Caco-2 (cell line): Measurements from ENCODE around the gene GINS2. TPM values are rescaled to one million over a fixed set of nuclear protein-coding genes. Genes with fewer than 3 reads are reported as not detected.

Source experiments
- BruUV-seq: library from RNA; stranded (reverse); fragments of 400-500 nt; replicated peaks from 2 replicates; lab custom pipeline; 2021; lab: Mats Ljungman, UMichigan
- CTCF ChIA-PET: fragments of 300-600 bp; sonication (Branson Sonifier 250); formaldehyde crosslinking; loops from one replicate; lab custom pipeline; 2022; ENCODE audit warnings: antibody characterized with exemption; lab: Charles Lee
- POLR2A ChIA-PET: fragments of 300-600 bp; sonication (Branson Sonifier 250); formaldehyde crosslinking; loops from one replicate; lab custom pipeline; 2022; ENCODE audit warnings: antibody characterized with exemption; lab: Charles Lee
- DNase-seq, 2 experiments: peaks; one replicate each; pipeline versions ENCODE4 v3.0.0 to v3.0.0-alpha.2; 2020 to 2022
- H3K27me3 ChIP-seq: replicated peaks from 2 replicates; pipeline ENCODE4 v1.6.0; 2011; ENCODE audit warnings: low read length; ENCODE audit not compliant: control insufficient read depth, insufficient read depth
- H3K36me3 ChIP-seq: 2 replicates; pipeline ENCODE4 v1.5.1; 2011; ENCODE audit warnings: low read length; ENCODE audit not compliant: control insufficient read depth, insufficient read depth
- H3K4me1 ChIP-seq: fragments of 250-450 bp; sonication (Bioruptor Pico); 2 replicates; pipeline ENCODE4 v1.5.1; 2020; ENCODE audit warnings: mild to moderate bottlenecking
- H3K4me3 ChIP-seq: 2 replicates; pipeline ENCODE4 v1.5.1; 2011; ENCODE audit warnings: low read depth, mild to moderate bottlenecking, control low read depth, low read length
- H3K9me3 ChIP-seq: fragments of 250-450 bp; sonication (Bioruptor Pico); 2 replicates; pipeline ENCODE4 v1.5.1; 2020; ENCODE audit warnings: mild to moderate bottlenecking, moderate library complexity
- H3K27ac Mint-ChIP-seq: one replicate; pipeline ENCODE4 v1.8.0; 2022; ENCODE audit warnings: mixed read lengths; ENCODE audit not compliant: unreplicated experiment
- H3K27me3 Mint-ChIP-seq: one replicate; pipeline ENCODE4 v1.8.0; 2022; ENCODE audit warnings: mixed read lengths; ENCODE audit not compliant: insufficient read depth, unreplicated experiment
- H3K36me3 Mint-ChIP-seq: one replicate; pipeline ENCODE4 v1.8.0; 2022; ENCODE audit warnings: mild to moderate bottlenecking, mixed read lengths; ENCODE audit not compliant: insufficient read depth, unreplicated experiment
- H3K4me1 Mint-ChIP-seq: one replicate; pipeline ENCODE4 v1.8.0; 2022; ENCODE audit warnings: low read depth, mixed read lengths; ENCODE audit not compliant: unreplicated experiment
- H3K4me3 Mint-ChIP-seq: one replicate; pipeline ENCODE4 v1.8.0; 2022; ENCODE audit warnings: mild to moderate bottlenecking, moderate library complexity, mixed read lengths; ENCODE audit not compliant: unreplicated experiment
- H3K9me3 Mint-ChIP-seq: one replicate; pipeline ENCODE4 v1.8.0; 2022; ENCODE audit warnings: mixed read lengths; ENCODE audit not compliant: unreplicated experiment
- intact Hi-C: fragments of 100-400 bp; cut with micrococcal nuclease; formaldehyde crosslinking; loops from one replicate; pipeline ENCODE4 v1.10.0; 2022; ENCODE audit not compliant: unreplicated experiment
- total RNA-seq: library from RNA; stranded (reverse); gene quantifications from 2 replicates; pipeline ENCODE4 v1.2.3, GENCODE V29; 2022
- TF ChIP-seq, protein P1 (sequence below), 2 experiments: fragments of 200-600 bp in 1 of 2; IDR thresholded peaks; 1 replicate in 1 of 2; 2 replicates in 1 of 2; pipeline versions ENCODE4 v1.5.1 to v1.8.0; 2011 to 2022; ENCODE audit warnings: antibody characterized with exemption in 1 of 2, control low read depth in 1 of 2, inconsistent platforms in 1 of 2, low read depth in 1 of 2, low read length in 1 of 2, mild to moderate bottlenecking in 1 of 2, moderate library complexity in 1 of 2; ENCODE audit not compliant: insufficient read depth in 1 of 2, severe bottlenecking in 1 of 2, unreplicated experiment in 1 of 2

The GINS2 gene
- total RNA-seq, 1 experiment from 2014 or later, result 62.9 TPM

DNA sequence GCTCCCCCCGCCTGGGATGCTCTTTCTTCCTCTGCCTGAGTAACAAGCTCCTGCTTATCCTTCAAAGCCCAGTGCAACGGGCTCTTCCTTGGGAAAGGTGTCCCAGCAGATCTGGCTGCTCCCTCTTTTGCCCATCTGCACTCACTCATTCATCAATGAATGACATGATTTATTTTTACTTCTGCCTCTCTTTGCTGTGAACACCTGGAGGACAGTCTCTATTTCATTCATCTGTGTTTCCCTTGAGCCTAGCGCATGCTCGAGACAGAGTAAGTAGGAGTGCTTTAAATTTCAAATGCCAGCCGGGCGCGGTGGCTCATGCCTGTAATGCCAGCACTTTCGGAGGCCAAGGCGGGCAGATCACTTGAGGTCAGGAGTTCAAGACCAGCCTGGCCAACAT lies 22.0 kb upstream of the GINS2 start:
- no peaks in the 10 kb centered on the region for H3K9me3 Mint-ChIP-seq
- BruUV-seq, result no TSS peak

DNA sequence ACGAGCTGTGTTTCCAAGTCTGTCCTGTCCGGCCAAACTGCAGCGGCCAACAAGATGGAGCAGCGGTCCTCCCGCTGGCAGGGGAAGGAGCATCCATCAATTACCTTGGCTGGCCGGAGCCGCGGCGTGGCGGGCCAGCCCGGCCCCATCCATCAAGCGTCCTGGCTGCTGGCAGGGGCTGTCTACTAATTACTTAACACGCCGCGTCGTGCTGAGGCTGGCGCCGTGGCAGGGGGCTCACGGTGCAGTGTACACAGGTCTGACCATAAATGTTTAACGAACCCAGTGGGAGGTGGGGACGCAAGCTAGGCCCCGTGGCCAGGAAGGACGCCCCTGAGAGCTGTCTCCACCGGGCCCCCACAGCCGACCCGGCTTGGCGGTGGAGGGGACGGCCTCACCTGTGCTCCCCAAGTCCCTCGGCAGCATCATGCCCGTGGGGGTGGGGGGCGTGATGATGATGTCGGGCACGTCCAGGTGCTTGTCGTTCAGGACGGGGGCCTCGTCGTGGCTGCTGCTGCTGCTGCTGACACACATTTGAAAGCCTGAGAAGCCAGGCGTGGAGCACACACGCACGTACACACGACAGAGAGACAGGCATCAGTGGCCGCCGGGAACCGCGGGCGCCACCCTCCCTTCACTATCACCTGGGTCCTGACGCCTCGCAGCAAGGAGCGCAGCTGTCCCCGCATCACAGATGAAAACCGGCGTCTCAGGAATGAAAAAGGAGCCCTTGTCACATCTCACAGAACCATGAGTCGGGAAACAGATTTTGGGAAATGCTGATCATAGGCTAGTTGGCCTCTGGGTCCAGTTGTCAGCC lies 21.2 kb upstream of the GINS2 start:
- ChIA-PET POLR2A (no interaction called here), CTCF (interaction anchor here (0.7 to 1.0 kb wide), 4 partner anchors 8 to 92 kb away, joined by 3 to 10 read pairs (median 5); no protein-coding TSS in a partner anchor)
- peaks cover 7% of the 10 kb centered on the region for H3K4me1 ChIP-seq
- no peak overlapping the region for H3K4me3 ChIP-seq
- DNase-seq, result no peak
- Mint-ChIP-seq H3K4me3 (no peak overlapping the region), H3K4me1 (peaks cover 7% of the 10 kb centered on the region), H3K9me3 (no peaks in the 10 kb centered on the region), H3K36me3 (peaks cover 6% of the 10 kb centered on the region), H3K27me3 (no peaks in the 10 kb centered on the region), H3K27ac (no peak overlapping the region)
- BruUV-seq, result no TSS peak
- no peaks in the 10 kb centered on the region for H3K27me3 ChIP-seq
- H3K9me3 ChIP-seq, result no peaks in the 10 kb centered on the region
- TF ChIP-seq, protein P1, sequence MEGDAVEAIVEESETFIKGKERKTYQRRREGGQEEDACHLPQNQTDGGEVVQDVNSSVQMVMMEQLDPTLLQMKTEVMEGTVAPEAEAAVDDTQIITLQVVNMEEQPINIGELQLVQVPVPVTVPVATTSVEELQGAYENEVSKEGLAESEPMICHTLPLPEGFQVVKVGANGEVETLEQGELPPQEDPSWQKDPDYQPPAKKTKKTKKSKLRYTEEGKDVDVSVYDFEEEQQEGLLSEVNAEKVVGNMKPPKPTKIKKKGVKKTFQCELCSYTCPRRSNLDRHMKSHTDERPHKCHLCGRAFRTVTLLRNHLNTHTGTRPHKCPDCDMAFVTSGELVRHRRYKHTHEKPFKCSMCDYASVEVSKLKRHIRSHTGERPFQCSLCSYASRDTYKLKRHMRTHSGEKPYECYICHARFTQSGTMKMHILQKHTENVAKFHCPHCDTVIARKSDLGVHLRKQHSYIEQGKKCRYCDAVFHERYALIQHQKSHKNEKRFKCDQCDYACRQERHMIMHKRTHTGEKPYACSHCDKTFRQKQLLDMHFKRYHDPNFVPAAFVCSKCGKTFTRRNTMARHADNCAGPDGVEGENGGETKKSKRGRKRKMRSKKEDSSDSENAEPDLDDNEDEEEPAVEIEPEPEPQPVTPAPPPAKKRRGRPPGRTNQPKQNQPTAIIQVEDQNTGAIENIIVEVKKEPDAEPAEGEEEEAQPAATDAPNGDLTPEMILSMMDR (IDR thresholded peaks at IDR 0.05; ENCODE audit: insufficient read depth in 1 of 2, low read depth in 1 of 2, low read length in 1 of 2, severe bottlenecking in 1 of 2, unreplicated experiment in 1 of 2), result no peak
- H3K36me3 ChIP-seq, result no peaks in the 10 kb centered on the region
- intact Hi-C loops, result no loop called here

More for the DNA sequence above, 22.0 kb upstream of the GINS2 start:
- Mint-ChIP-seq H3K27ac (no peak overlapping the region), H3K4me1 (no peaks in the 10 kb centered on the region), H3K27me3 (no peaks in the 10 kb centered on the region), H3K4me3 (no peak overlapping the region), H3K36me3 (peaks cover 6% of the 10 kb centered on the region)
- Histone ChIP-seq H3K36me3 (no peaks in the 10 kb centered on the region), H3K27me3 (no peaks in the 10 kb centered on the region), H3K9me3 (no peaks in the 10 kb centered on the region), H3K4me1 (no peaks in the 10 kb centered on the region), H3K4me3 (no peak overlapping the region)
- POLR2A ChIA-PET, result no interaction called here
- no peak for DNase-seq
- CTCF ChIA-PET, result interaction anchor here (0.9 kb wide), 1 partner anchor 10 kb away, joined by 4 read pairs; no protein-coding TSS in a partner anchor
- intact Hi-C loops, result no loop called here
- TF ChIP-seq, protein P1 (IDR thresholded peaks at IDR 0.05; ENCODE audit: insufficient read depth in 1 of 2, low read depth in 1 of 2, low read length in 1 of 2, severe bottlenecking in 1 of 2, unreplicated experiment in 1 of 2), result no peak

DNA sequence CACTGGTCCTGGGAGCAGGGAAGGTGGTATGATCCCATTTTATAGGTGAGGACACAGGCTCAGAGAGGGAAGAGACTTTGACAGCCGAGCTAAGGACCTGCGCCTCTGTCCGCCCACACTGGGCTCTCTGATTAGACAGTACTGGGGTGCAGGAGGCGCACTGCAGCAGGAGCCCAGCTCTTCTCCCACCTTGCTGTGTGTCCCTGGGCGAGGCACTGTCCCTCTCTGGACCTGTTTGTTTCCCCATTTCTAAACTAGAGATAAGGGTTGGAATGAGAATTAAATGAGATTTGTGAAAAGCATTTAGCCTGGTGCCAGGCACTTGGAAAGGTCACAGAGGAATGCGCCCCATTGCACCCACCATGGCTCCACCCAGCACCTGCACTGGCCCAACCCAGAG lies 19.6 kb upstream of the GINS2 start:
- Histone ChIP-seq H3K9me3 (no peaks in the 10 kb centered on the region), H3K36me3 (no peaks in the 10 kb centered on the region), H3K27me3 (no peaks in the 10 kb centered on the region), H3K4me1 (peaks cover 11% of the 10 kb centered on the region), H3K4me3 (no peak overlapping the region)
- H3K27me3 Mint-ChIP-seq, result no peaks in the 10 kb centered on the region
- peaks cover 9% of the 10 kb centered on the region for H3K4me1 Mint-ChIP-seq
- peak overlapping the region; percentile 50 for H3K27ac Mint-ChIP-seq
- intact Hi-C loops, result no loop called here
- CTCF ChIA-PET, result interaction anchor here (0.7 kb wide), 1 partner anchor 11 kb away, joined by 3 read pairs; no protein-coding TSS in a partner anchor
- H3K4me3 Mint-ChIP-seq, result no peak overlapping the region
- peaks cover 6% of the 10 kb centered on the region for H3K36me3 Mint-ChIP-seq
- DNase-seq, result no peak
- TF ChIP-seq, protein P1 (IDR thresholded peaks at IDR 0.05; ENCODE audit: insufficient read depth in 1 of 2, low read depth in 1 of 2, low read length in 1 of 2, severe bottlenecking in 1 of 2, unreplicated experiment in 1 of 2), result no peak
- BruUV-seq, result no TSS peak
- no peaks in the 10 kb centered on the region for H3K9me3 Mint-ChIP-seq
- POLR2A ChIA-PET, result no interaction called here
